H9 (cell line): ENCODE data around the gene GDPD4. TPM values are rescaled to one million over a fixed set of nuclear protein-coding genes. Genes with fewer than 3 reads are reported as not detected.

Experiments
- DNase-seq: peaks from one replicate; pipeline ENCODE4 v3.0.0-alpha.2; 2017
- H2AFZ ChIP-seq: one replicate; pipeline ENCODE4 v1.6.1; 2013; ENCODE audit warnings: mild to moderate bottlenecking, low read length, control low read depth, moderate library complexity
- H2AK5ac ChIP-seq: 2 replicates; pipeline ENCODE4 v1.6.1; 2013; ENCODE audit warnings: low read length, control low read depth, mixed read lengths; ENCODE audit not compliant: insufficient read length
- H2BK120ac ChIP-seq: one replicate; pipeline ENCODE4 v1.6.1; 2013; ENCODE audit warnings: low read depth, mild to moderate bottlenecking, low read length, control low read depth, inconsistent platforms; ENCODE audit not compliant: poor library complexity, severe bottlenecking
- H2BK12ac ChIP-seq: 2 replicates; pipeline ENCODE4 v1.6.1; 2013; ENCODE audit warnings: low read length, control low read depth, mixed read lengths, low read depth; ENCODE audit not compliant: insufficient read length
- H2BK15ac ChIP-seq: 2 replicates; pipeline ENCODE4 v1.6.1; 2013; ENCODE audit warnings: low read depth, low read length, control low read depth
- H2BK20ac ChIP-seq: one replicate; pipeline ENCODE4 v1.6.1; 2013; ENCODE audit warnings: low read depth, mild to moderate bottlenecking, low read length, control low read depth, inconsistent platforms; ENCODE audit not compliant: poor library complexity, severe bottlenecking
- H2BK5ac ChIP-seq: 2 replicates; pipeline ENCODE4 v1.6.1; 2013; ENCODE audit warnings: low read length, control low read depth, mixed read lengths; ENCODE audit not compliant: insufficient read length
- H3K14ac ChIP-seq: 2 replicates; pipeline ENCODE4 v1.6.1; 2013; ENCODE audit warnings: low read length, control low read depth; ENCODE audit not compliant: insufficient read depth
- H3K18ac ChIP-seq: 2 replicates; pipeline ENCODE4 v1.6.1; 2013; ENCODE audit warnings: low read depth, mild to moderate bottlenecking, mixed read lengths, low read length, control low read depth; ENCODE audit not compliant: insufficient read length
- H3K23ac ChIP-seq: 2 replicates; pipeline ENCODE4 v1.6.1; 2013; ENCODE audit warnings: low read length, control low read depth, mixed read lengths, low read depth; ENCODE audit not compliant: insufficient read length
- H3K23me2 ChIP-seq: 2 replicates; pipeline ENCODE4 v1.6.1; 2013; ENCODE audit warnings: low read depth, mild to moderate bottlenecking, mixed read lengths, low read length, control low read depth; ENCODE audit not compliant: insufficient read length, poor library complexity, severe bottlenecking
- H3K27ac ChIP-seq: 2 replicates; pipeline ENCODE4 v1.5.1; 2013; ENCODE audit warnings: low read length, control low read depth, mixed read lengths, low read depth; ENCODE audit not compliant: insufficient read length
- H3K27me3 ChIP-seq: 2 replicates; pipeline ENCODE4 v1.6.1; 2013; ENCODE audit warnings: low read length, control low read depth, inconsistent platforms; ENCODE audit not compliant: insufficient read depth
- H3K4ac ChIP-seq: 2 replicates; pipeline ENCODE4 v1.6.1; 2013; ENCODE audit warnings: low read depth, mild to moderate bottlenecking, control low read depth, inconsistent platforms, low read length, moderate library complexity
- H3K4me1 ChIP-seq: 2 replicates; pipeline ENCODE4 v1.6.1; 2013; ENCODE audit warnings: low read length, control low read depth, inconsistent platforms; ENCODE audit not compliant: insufficient read depth
- H3K4me2 ChIP-seq: 2 replicates; pipeline ENCODE4 v1.6.1; 2013; ENCODE audit warnings: low read length, control low read depth, mixed read lengths; ENCODE audit not compliant: insufficient read length, insufficient read depth
- H3K56ac ChIP-seq: 2 replicates; pipeline ENCODE4 v1.6.1; 2013; ENCODE audit warnings: low read depth, mild to moderate bottlenecking, mixed read lengths, low read length, control low read depth; ENCODE audit not compliant: insufficient read length
- H3K79me1 ChIP-seq: 2 replicates; pipeline ENCODE4 v1.6.1; 2013; ENCODE audit warnings: low read depth, mild to moderate bottlenecking, moderate library complexity, low read length, control low read depth, inconsistent platforms; ENCODE audit not compliant: insufficient read depth, poor library complexity, severe bottlenecking
- H3K79me2 ChIP-seq: 2 replicates; pipeline ENCODE4 v1.6.1; 2013; ENCODE audit warnings: low read length, control low read depth, inconsistent platforms; ENCODE audit not compliant: insufficient read depth
- H3K9ac ChIP-seq: 2 replicates; pipeline ENCODE4 v1.6.1; 2013; ENCODE audit warnings: low read length, control low read depth, mixed read lengths; ENCODE audit not compliant: insufficient read length; ENCODE audit errors: extremely low read depth
- H3K9me3 ChIP-seq: one replicate; pipeline ENCODE4 v1.6.1; 2013; ENCODE audit warnings: low read depth, low read length, inconsistent platforms; ENCODE audit not compliant: control insufficient read depth
- H3T11ph ChIP-seq: one replicate; pipeline ENCODE4 v1.6.1; 2013; ENCODE audit warnings: mild to moderate bottlenecking, low read length, control low read depth, inconsistent platforms
- H4K20me1 ChIP-seq: one replicate; pipeline ENCODE4 v1.6.1; 2013; ENCODE audit not compliant: control insufficient read depth, insufficient read length, insufficient read depth
- H4K5ac ChIP-seq: 2 replicates; pipeline ENCODE4 v1.6.1; 2013; ENCODE audit warnings: low read depth, mild to moderate bottlenecking, mixed read lengths, low read length, control low read depth; ENCODE audit not compliant: insufficient read length
- H4K8ac ChIP-seq: replicated peaks from 2 replicates; pipeline ENCODE4 v1.6.1; 2013; ENCODE audit warnings: low read length, control low read depth, mixed read lengths, low read depth; ENCODE audit not compliant: insufficient read length
- H4K91ac ChIP-seq: 2 replicates; pipeline ENCODE4 v1.6.1; 2013; ENCODE audit warnings: low read depth, mild to moderate bottlenecking, moderate library complexity, mixed read lengths, low read length, control low read depth; ENCODE audit not compliant: insufficient read length
- H3K27ac Mint-ChIP-seq, 3 experiments: 2 replicates in 2 of 3; 3 replicates in 1 of 3; pipeline ENCODE4 v1.8.0; 2020 to 2021; ENCODE audit warnings: mixed read lengths in 3 of 3, mild to moderate bottlenecking in 1 of 3, moderate library complexity in 1 of 3
- H3K27me3 Mint-ChIP-seq: 2 replicates; pipeline ENCODE4 v1.8.0; 2021; ENCODE audit warnings: low read depth, mild to moderate bottlenecking, moderate library complexity, mixed read lengths
- H3K36me3 Mint-ChIP-seq, 3 experiments: 2 replicates in 2 of 3; 3 replicates in 1 of 3; pipeline ENCODE4 v1.8.0; 2020 to 2021; ENCODE audit warnings: low read depth in 3 of 3, mixed read lengths in 3 of 3; ENCODE audit not compliant: insufficient read depth in 1 of 3
- H3K4me1 Mint-ChIP-seq, 2 experiments: 2 replicates each; pipeline ENCODE4 v1.8.0; 2020; ENCODE audit warnings: mixed read lengths in 2 of 2
- H3K4me3 Mint-ChIP-seq, 2 experiments: 2 replicates in 1 of 2; 3 replicates in 1 of 2; pipeline ENCODE4 v1.8.0; 2020 to 2021; ENCODE audit warnings: mild to moderate bottlenecking in 2 of 2, mixed read lengths in 2 of 2, moderate library complexity in 1 of 2
- H3K9me3 Mint-ChIP-seq, 2 experiments: 2 replicates in 1 of 2; 3 replicates in 1 of 2; pipeline ENCODE4 v1.8.0; 2020; ENCODE audit warnings: mild to moderate bottlenecking in 2 of 2, mixed read lengths in 2 of 2, moderate library complexity in 1 of 2
- CTCF ChIP-seq: fragments of 200-600 bp; sonication (generic); conservative IDR thresholded peaks from 3 replicates; pipeline ENCODE4 v1.8.0; 2021; ENCODE audit warnings: antibody characterized with exemption, mild to moderate bottlenecking
- WGBS: extraction: QIAGEN DNeasy Blood & Tissue Kit; methylation state at CpG from one replicate; pipeline ENCODE4 v1.1.7; 2013; ENCODE audit warnings: missing lambda C conversion rate, low lambda C conversion rate, mixed read lengths; ENCODE audit not compliant: insufficient read length; ENCODE audit errors: extremely low coverage; 5-methylcytosine and 5-hydroxymethylcytosine counted together
- total RNA-seq: library from RNA; stranded (reverse); gene quantifications from 2 replicates; pipeline ENCODE4 v1.2.1, GENCODE V29; 2021

The GDPD4 gene
- total RNA-seq, 1 experiment from 2014 or later = not detected

- Mint-ChIP-seq H3K27ac (no peak overlapping the region), H3K36me3 (no peaks in the 10 kb centered on the region), H3K4me3 (no peak overlapping the region; a peak in 1 of 5 replicates), H3K27me3 (no peaks in the 10 kb centered on the region), H3K4me1 (peaks cover 2 to 5% of the 10 kb centered on the region in 2 experiments; a peak in 3 of 4 replicates), H3K9me3 (no peaks in the 10 kb centered on the region)
- Histone ChIP-seq H3K14ac (no peak overlapping the region), H4K8ac (no peak overlapping the region), H3K23me2 (no peaks in the 10 kb centered on the region), H3K27ac (no peak overlapping the region), H2AK5ac (no peak overlapping the region), H4K5ac (no peak overlapping the region), H2BK15ac (no peak overlapping the region), H3K9ac (no peak overlapping the region), H3K4ac (no peak overlapping the region), H3K4me1 (no peaks in the 10 kb centered on the region), H3K79me2 (no peaks in the 10 kb centered on the region), H2BK120ac (no peak overlapping the region), H4K91ac (no peak overlapping the region), H3K9me3 (no peaks in the 10 kb centered on the region), H3K56ac (no peak overlapping the region), H2BK12ac (no peak overlapping the region), H2BK5ac (no peak overlapping the region), H3T11ph (no peak overlapping the region), H4K20me1 (no peaks in the 10 kb centered on the region), H2AFZ (no peak overlapping the region), H3K4me2 (no peak overlapping the region), H2BK20ac (no peak overlapping the region), H3K27me3 (no peaks in the 10 kb centered on the region), H3K79me1 (no peaks in the 10 kb centered on the region), H3K18ac (no peak overlapping the region), H3K23ac (no peak overlapping the region)
- no peak for DNase-seq
- WGBS = no CpG with 5 or more reads among the region's 13 CpGs
- TF ChIP-seq CTCF = no peak
These were observed 102.2 kb downstream of the GDPD4 start for GRCh38 chr11:77199137-77199745.
